ENCODE data around the gene NOLC1.

- no peak for TF ChIP-seq CTCF (IDR thresholded peaks at IDR 0.05; ENCODE audit: borderline replicate concordance, extremely low read depth, low read length, poor library complexity, severe bottlenecking)
- TF ChIP-seq EZH2 (IDR thresholded peaks at IDR 0.05; ENCODE audit: borderline replicate concordance, low read depth, low read length, severe bottlenecking): no peak
Observed at GRCh38 chr10:102148275-102148674, 3.9 kb upstream of the NOLC1 start.

Measured in DND-41 (cell line).